Retinal pigment epithelial cell (primary cell): ENCODE data around the gene ELL.

Experiments used
- DNase-seq: peaks from one replicate; pipeline ENCODE4 v3.0.0-alpha.2; 2010; ENCODE audit warnings: low read depth
- H3K4me3 ChIP-seq: 2 replicates; pipeline ENCODE4 v1.5.1; 2011; ENCODE audit warnings: mild to moderate bottlenecking, low read length, control low read depth, moderate library complexity
- CTCF ChIP-seq: conservative IDR thresholded peaks from 2 replicates; pipeline ENCODE4 v1.5.1; 2011; ENCODE audit warnings: low read depth, low read length, control low read depth, inconsistent platforms

The ELL gene

GRCh38 chr19:18521692-18522123 lies at the start of gene ELL:
Gene ELL (minus strand): TSS chr19:18522070. CDS start chr19:18522055, 15 bp downstream.
- DNase-seq = no peak
- TF ChIP-seq CTCF = no peak
- peak within 1 kb of the TSS; percentile 85 for H3K4me3 ChIP-seq

GRCh38 chr19:18568367-18568766 lies 46.5 kb upstream of the ELL start:
- H3K4me3 ChIP-seq = no peak overlapping the region
- TF ChIP-seq CTCF = no peak
- DNase-seq = no peak

- no peak overlapping the region for H3K4me3 ChIP-seq
- no peak for DNase-seq
- TF ChIP-seq CTCF = no peak
Observed at GRCh38 chr19:18566953-18567352, 45.1 kb upstream of the ELL start.

- no peak overlapping the region for H3K4me3 ChIP-seq
- DNase-seq = no peak
- TF ChIP-seq CTCF = no peak
Observed at GRCh38 chr19:18562086-18562485, 40.2 kb upstream of the ELL start.

- no peak overlapping the region for H3K4me3 ChIP-seq
- TF ChIP-seq CTCF = no peak
- DNase-seq = no peak
Observed at GRCh38 chr19:18559685-18560084, 37.8 kb upstream of the ELL start.

- DNase-seq = no peak
- H3K4me3 ChIP-seq = peak overlapping the region; percentile 91
- no peak for TF ChIP-seq CTCF
Observed at GRCh38 chr19:18558604-18559003, 36.7 kb upstream of the ELL start.

- no peak for TF ChIP-seq CTCF
- H3K4me3 ChIP-seq = peak overlapping the region; percentile 91
- no peak for DNase-seq
Observed at GRCh38 chr19:18558202-18558555, 36.3 kb upstream of the ELL start.
